H9 (cell line): Measurements from ENCODE around the gene IL36G. TPM values are rescaled to one million over a fixed set of nuclear protein-coding genes. Genes with fewer than 3 reads are reported as not detected.

ENCODE experiments used
- DNase-seq: peaks from one replicate; pipeline ENCODE4 v3.0.0-alpha.2; 2017
- H2AFZ ChIP-seq: one replicate; pipeline ENCODE4 v1.6.1; 2013; ENCODE audit warnings: mild to moderate bottlenecking, low read length, control low read depth, moderate library complexity
- H2AK5ac ChIP-seq: 2 replicates; pipeline ENCODE4 v1.6.1; 2013; ENCODE audit warnings: low read length, control low read depth, mixed read lengths; ENCODE audit not compliant: insufficient read length
- H2BK120ac ChIP-seq: one replicate; pipeline ENCODE4 v1.6.1; 2013; ENCODE audit warnings: low read depth, mild to moderate bottlenecking, low read length, control low read depth, inconsistent platforms; ENCODE audit not compliant: poor library complexity, severe bottlenecking
- H2BK12ac ChIP-seq: 2 replicates; pipeline ENCODE4 v1.6.1; 2013; ENCODE audit warnings: low read length, control low read depth, mixed read lengths, low read depth; ENCODE audit not compliant: insufficient read length
- H2BK15ac ChIP-seq: 2 replicates; pipeline ENCODE4 v1.6.1; 2013; ENCODE audit warnings: low read depth, low read length, control low read depth
- H2BK20ac ChIP-seq: one replicate; pipeline ENCODE4 v1.6.1; 2013; ENCODE audit warnings: low read depth, mild to moderate bottlenecking, low read length, control low read depth, inconsistent platforms; ENCODE audit not compliant: poor library complexity, severe bottlenecking
- H2BK5ac ChIP-seq: 2 replicates; pipeline ENCODE4 v1.6.1; 2013; ENCODE audit warnings: low read length, control low read depth, mixed read lengths; ENCODE audit not compliant: insufficient read length
- H3K14ac ChIP-seq: 2 replicates; pipeline ENCODE4 v1.6.1; 2013; ENCODE audit warnings: low read length, control low read depth; ENCODE audit not compliant: insufficient read depth
- H3K18ac ChIP-seq: 2 replicates; pipeline ENCODE4 v1.6.1; 2013; ENCODE audit warnings: low read depth, mild to moderate bottlenecking, mixed read lengths, low read length, control low read depth; ENCODE audit not compliant: insufficient read length
- H3K23ac ChIP-seq: 2 replicates; pipeline ENCODE4 v1.6.1; 2013; ENCODE audit warnings: low read length, control low read depth, mixed read lengths, low read depth; ENCODE audit not compliant: insufficient read length
- H3K23me2 ChIP-seq: 2 replicates; pipeline ENCODE4 v1.6.1; 2013; ENCODE audit warnings: low read depth, mild to moderate bottlenecking, mixed read lengths, low read length, control low read depth; ENCODE audit not compliant: insufficient read length, poor library complexity, severe bottlenecking
- H3K27ac ChIP-seq: 2 replicates; pipeline ENCODE4 v1.5.1; 2013; ENCODE audit warnings: low read length, control low read depth, mixed read lengths, low read depth; ENCODE audit not compliant: insufficient read length
- H3K27me3 ChIP-seq: 2 replicates; pipeline ENCODE4 v1.6.1; 2013; ENCODE audit warnings: low read length, control low read depth, inconsistent platforms; ENCODE audit not compliant: insufficient read depth
- H3K4ac ChIP-seq: 2 replicates; pipeline ENCODE4 v1.6.1; 2013; ENCODE audit warnings: low read depth, mild to moderate bottlenecking, control low read depth, inconsistent platforms, low read length, moderate library complexity
- H3K4me1 ChIP-seq: 2 replicates; pipeline ENCODE4 v1.6.1; 2013; ENCODE audit warnings: low read length, control low read depth, inconsistent platforms; ENCODE audit not compliant: insufficient read depth
- H3K4me2 ChIP-seq: 2 replicates; pipeline ENCODE4 v1.6.1; 2013; ENCODE audit warnings: low read length, control low read depth, mixed read lengths; ENCODE audit not compliant: insufficient read length, insufficient read depth
- H3K56ac ChIP-seq: 2 replicates; pipeline ENCODE4 v1.6.1; 2013; ENCODE audit warnings: low read depth, mild to moderate bottlenecking, mixed read lengths, low read length, control low read depth; ENCODE audit not compliant: insufficient read length
- H3K79me1 ChIP-seq: 2 replicates; pipeline ENCODE4 v1.6.1; 2013; ENCODE audit warnings: low read depth, mild to moderate bottlenecking, moderate library complexity, low read length, control low read depth, inconsistent platforms; ENCODE audit not compliant: insufficient read depth, poor library complexity, severe bottlenecking
- H3K79me2 ChIP-seq: 2 replicates; pipeline ENCODE4 v1.6.1; 2013; ENCODE audit warnings: low read length, control low read depth, inconsistent platforms; ENCODE audit not compliant: insufficient read depth
- H3K9ac ChIP-seq: 2 replicates; pipeline ENCODE4 v1.6.1; 2013; ENCODE audit warnings: low read length, control low read depth, mixed read lengths; ENCODE audit not compliant: insufficient read length; ENCODE audit errors: extremely low read depth
- H3K9me3 ChIP-seq: one replicate; pipeline ENCODE4 v1.6.1; 2013; ENCODE audit warnings: low read depth, low read length, inconsistent platforms; ENCODE audit not compliant: control insufficient read depth
- H3T11ph ChIP-seq: one replicate; pipeline ENCODE4 v1.6.1; 2013; ENCODE audit warnings: mild to moderate bottlenecking, low read length, control low read depth, inconsistent platforms
- H4K20me1 ChIP-seq: one replicate; pipeline ENCODE4 v1.6.1; 2013; ENCODE audit not compliant: control insufficient read depth, insufficient read length, insufficient read depth
- H4K5ac ChIP-seq: 2 replicates; pipeline ENCODE4 v1.6.1; 2013; ENCODE audit warnings: low read depth, mild to moderate bottlenecking, mixed read lengths, low read length, control low read depth; ENCODE audit not compliant: insufficient read length
- H4K8ac ChIP-seq: replicated peaks from 2 replicates; pipeline ENCODE4 v1.6.1; 2013; ENCODE audit warnings: low read length, control low read depth, mixed read lengths, low read depth; ENCODE audit not compliant: insufficient read length
- H4K91ac ChIP-seq: 2 replicates; pipeline ENCODE4 v1.6.1; 2013; ENCODE audit warnings: low read depth, mild to moderate bottlenecking, moderate library complexity, mixed read lengths, low read length, control low read depth; ENCODE audit not compliant: insufficient read length
- H3K27ac Mint-ChIP-seq, 3 experiments: 2 replicates in 2 of 3; 3 replicates in 1 of 3; pipeline ENCODE4 v1.8.0; 2020 to 2021; ENCODE audit warnings: mixed read lengths in 3 of 3, mild to moderate bottlenecking in 1 of 3, moderate library complexity in 1 of 3
- H3K27me3 Mint-ChIP-seq: 2 replicates; pipeline ENCODE4 v1.8.0; 2021; ENCODE audit warnings: low read depth, mild to moderate bottlenecking, moderate library complexity, mixed read lengths
- H3K36me3 Mint-ChIP-seq, 3 experiments: 2 replicates in 2 of 3; 3 replicates in 1 of 3; pipeline ENCODE4 v1.8.0; 2020 to 2021; ENCODE audit warnings: low read depth in 3 of 3, mixed read lengths in 3 of 3; ENCODE audit not compliant: insufficient read depth in 1 of 3
- H3K4me1 Mint-ChIP-seq, 2 experiments: 2 replicates each; pipeline ENCODE4 v1.8.0; 2020; ENCODE audit warnings: mixed read lengths in 2 of 2
- H3K4me3 Mint-ChIP-seq, 2 experiments: 2 replicates in 1 of 2; 3 replicates in 1 of 2; pipeline ENCODE4 v1.8.0; 2020 to 2021; ENCODE audit warnings: mild to moderate bottlenecking in 2 of 2, mixed read lengths in 2 of 2, moderate library complexity in 1 of 2
- H3K9me3 Mint-ChIP-seq, 2 experiments: 2 replicates in 1 of 2; 3 replicates in 1 of 2; pipeline ENCODE4 v1.8.0; 2020; ENCODE audit warnings: mild to moderate bottlenecking in 2 of 2, mixed read lengths in 2 of 2, moderate library complexity in 1 of 2
- CTCF ChIP-seq: fragments of 200-600 bp; sonication (generic); conservative IDR thresholded peaks from 3 replicates; pipeline ENCODE4 v1.8.0; 2021; ENCODE audit warnings: antibody characterized with exemption, mild to moderate bottlenecking
- WGBS: extraction: QIAGEN DNeasy Blood & Tissue Kit; methylation state at CpG from one replicate; pipeline ENCODE4 v1.1.7; 2013; ENCODE audit warnings: missing lambda C conversion rate, low lambda C conversion rate, mixed read lengths; ENCODE audit not compliant: insufficient read length; ENCODE audit errors: extremely low coverage; 5-methylcytosine and 5-hydroxymethylcytosine counted together
- total RNA-seq: library from RNA; stranded (reverse); gene quantifications from 2 replicates; pipeline ENCODE4 v1.2.1, GENCODE V29; 2021

Gene IL36G
- total RNA-seq, 1 experiment from 2014 or later = not detected

- Mint-ChIP-seq H3K36me3 (no peaks in the 10 kb centered on the region), H3K27ac (no peak overlapping the region), H3K9me3 (peaks cover 4 to 58% of the 10 kb centered on the region in 2 experiments), H3K4me1 (no peaks in the 10 kb centered on the region), H3K27me3 (peaks cover 20% of the 10 kb centered on the region), H3K4me3 (no peak overlapping the region)
- H4K5ac ChIP-seq = no peak overlapping the region
- H3K27ac ChIP-seq = no peak overlapping the region
- no CpG with 5 or more reads among the region's 1 CpG for WGBS
- no peak overlapping the region for H3K14ac ChIP-seq
- DNase-seq = no peak
- H3K4ac ChIP-seq = no peak overlapping the region
- H4K8ac ChIP-seq = no peak overlapping the region
- no peaks in the 10 kb centered on the region for H3K79me2 ChIP-seq
- H3K27me3 ChIP-seq = no peaks in the 10 kb centered on the region
- no peak overlapping the region for H2AFZ ChIP-seq
- no peak overlapping the region for H3T11ph ChIP-seq
- no peaks in the 10 kb centered on the region for H3K23me2 ChIP-seq
- TF ChIP-seq CTCF = no peak
- H3K9ac ChIP-seq = no peak overlapping the region
- H2BK15ac ChIP-seq = no peak overlapping the region
- H2BK120ac ChIP-seq = no peak overlapping the region
- no peaks in the 10 kb centered on the region for H4K20me1 ChIP-seq
- H2AK5ac ChIP-seq = no peak overlapping the region
- no peak overlapping the region for H2BK12ac ChIP-seq
- H2BK20ac ChIP-seq = no peak overlapping the region
- no peak overlapping the region for H3K23ac ChIP-seq
- H4K91ac ChIP-seq = no peak overlapping the region
- no peak overlapping the region for H3K56ac ChIP-seq
- no peak overlapping the region for H3K4me2 ChIP-seq
- H3K18ac ChIP-seq = no peak overlapping the region
- H3K79me1 ChIP-seq = no peaks in the 10 kb centered on the region
- H3K4me1 ChIP-seq = no peaks in the 10 kb centered on the region
- no peaks in the 10 kb centered on the region for H3K9me3 ChIP-seq
- no peak overlapping the region for H2BK5ac ChIP-seq
Observed at GRCh38 chr2:113009622-113010021, 31.8 kb downstream of the IL36G start.
